Activated naive CD4-positive, alpha-beta T cell treated with anti-CD3 and anti-CD28 coated beads for 36 hours (primary cell): ENCODE results near the gene HDHD2. TPM values are rescaled to one million over a fixed set of nuclear protein-coding genes. Genes with fewer than 3 reads are reported as not detected.

ENCODE experiments used
- CTCF ChIA-PET: fragments of 350-600 bp; sonication (Branson Sonifier 250); formaldehyde crosslinking; loops from one replicate; lab custom pipeline; 2021; ENCODE audit warnings: antibody characterized with exemption; lab: Charles Lee
- DNase-seq: peaks from one replicate; pipeline ENCODE4 v3.0.0-alpha.2; 2020
- H3K27ac Mint-ChIP-seq: one replicate; pipeline ENCODE4 v1.8.0; 2021; ENCODE audit warnings: mild to moderate bottlenecking, mixed read lengths
- H3K27me3 Mint-ChIP-seq: one replicate; pipeline ENCODE4 v1.8.0; 2021; ENCODE audit warnings: low read depth, mixed read lengths
- H3K36me3 Mint-ChIP-seq: one replicate; pipeline ENCODE4 v1.8.0; 2021; ENCODE audit warnings: low read depth, mixed read lengths
- H3K4me1 Mint-ChIP-seq: one replicate; pipeline ENCODE4 v1.8.0; 2021; ENCODE audit warnings: low read depth, mixed read lengths
- H3K4me3 Mint-ChIP-seq: one replicate; pipeline ENCODE4 v1.8.0; 2021; ENCODE audit warnings: mild to moderate bottlenecking, moderate library complexity, mixed read lengths
- H3K9me3 Mint-ChIP-seq: one replicate; pipeline ENCODE4 v1.8.0; 2021; ENCODE audit warnings: mixed read lengths
- intact Hi-C: fragments of 100-400 bp; cut with micrococcal nuclease; formaldehyde crosslinking; loops from one replicate; pipeline ENCODE4 v1.15.1; 2023
- total RNA-seq, 2 experiments: library from RNA; stranded (reverse); gene quantifications; one replicate each; pipeline ENCODE4 v1.2.3, GENCODE V29; 2021

The HDHD2 gene
- total RNA-seq, 2 experiments from 2014 or later: 32.8 to 33.9 TPM

GRCh38 chr18:47100212-47100831 is 50.0 kb downstream of the HDHD2 start:
- Mint-ChIP-seq H3K27ac (no peak overlapping the region), H3K9me3 (no peaks in the 10 kb centered on the region), H3K36me3 (no peaks in the 10 kb centered on the region), H3K27me3 (no peaks in the 10 kb centered on the region), H3K4me1 (no peaks in the 10 kb centered on the region), H3K4me3 (no peak overlapping the region)
- intact Hi-C loops: loop anchor here (1.0 to 5.0 kb wide), 4 partner anchors 48 to 649 kb away; no protein-coding TSS in a partner anchor
- CTCF ChIA-PET: interaction anchor here (0.6 to 3.5 kb wide), 13 partner anchors 9 to 649 kb away, joined by 3 to 63 read pairs (median 4); no protein-coding TSS in a partner anchor
- DNase-seq: peak; percentile 83

GRCh38 chr18:47095810-47096209 is 54.5 kb downstream of the HDHD2 start:
- Mint-ChIP-seq H3K36me3 (no peaks in the 10 kb centered on the region), H3K27me3 (no peaks in the 10 kb centered on the region), H3K4me3 (no peak overlapping the region), H3K27ac (no peak overlapping the region), H3K9me3 (no peaks in the 10 kb centered on the region), H3K4me1 (no peaks in the 10 kb centered on the region)
- intact Hi-C loops: no loop called here
- DNase-seq: no peak
- CTCF ChIA-PET: interaction anchor here (1.0 kb wide), 1 partner anchor 109 kb away, joined by 4 read pairs; no protein-coding TSS in a partner anchor

DNA sequence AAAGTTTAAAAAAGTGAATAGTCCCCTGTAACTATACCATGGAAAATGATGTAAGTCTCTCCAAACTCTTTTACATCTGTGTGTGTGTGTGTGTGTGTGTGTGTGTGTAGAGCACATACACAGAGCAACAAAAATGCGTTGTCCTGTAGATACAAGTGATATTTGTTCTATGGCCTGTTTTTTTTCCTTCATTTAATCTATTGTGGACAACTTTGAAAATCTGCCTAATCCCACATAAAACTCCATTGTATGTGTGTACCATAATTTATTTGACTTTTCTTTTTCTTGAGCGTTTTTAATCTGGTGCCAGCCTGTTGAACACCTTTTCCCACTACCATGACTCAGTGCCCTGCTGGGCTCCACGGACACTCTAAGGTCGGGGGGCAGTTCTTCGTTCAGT is 62.6 kb downstream of the HDHD2 start:
- no peaks in the 10 kb centered on the region for H3K27me3 Mint-ChIP-seq
- H3K36me3 Mint-ChIP-seq: peaks cover 5% of the 10 kb centered on the region
- intact Hi-C loops: no loop called here
- no peaks in the 10 kb centered on the region for H3K4me1 Mint-ChIP-seq
- CTCF ChIA-PET: no interaction called here
- no peaks in the 10 kb centered on the region for H3K9me3 Mint-ChIP-seq
- H3K27ac Mint-ChIP-seq: no peak overlapping the region
- H3K4me3 Mint-ChIP-seq: no peak overlapping the region
- no peak for DNase-seq

DNA sequence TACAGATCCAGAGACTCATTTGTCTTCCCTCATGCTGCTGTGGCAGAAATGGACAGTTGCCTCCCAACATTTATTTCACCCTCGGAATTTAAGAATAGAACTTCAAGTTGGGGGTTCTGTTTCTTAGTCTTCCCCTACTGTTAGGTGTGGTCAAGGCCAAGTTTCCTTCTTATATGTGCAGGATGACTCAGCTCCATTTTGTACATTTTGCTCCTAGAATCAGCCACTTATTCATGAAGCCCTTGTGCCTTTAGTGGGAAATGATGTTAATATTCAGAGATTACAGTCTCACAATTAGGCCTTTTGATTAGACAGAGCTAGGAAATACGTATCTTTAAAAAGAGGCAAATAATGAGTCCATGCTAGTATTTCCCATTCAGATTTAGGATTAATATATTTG is 68.7 kb downstream of the HDHD2 start:
- intact Hi-C loops: no loop called here
- H3K9me3 Mint-ChIP-seq: no peaks in the 10 kb centered on the region
- H3K27me3 Mint-ChIP-seq: no peaks in the 10 kb centered on the region
- no peaks in the 10 kb centered on the region for H3K4me1 Mint-ChIP-seq
- H3K36me3 Mint-ChIP-seq: no peaks in the 10 kb centered on the region
- H3K27ac Mint-ChIP-seq: no peak overlapping the region
- DNase-seq: no peak
- H3K4me3 Mint-ChIP-seq: no peak overlapping the region
- CTCF ChIA-PET: no interaction called here

DNA sequence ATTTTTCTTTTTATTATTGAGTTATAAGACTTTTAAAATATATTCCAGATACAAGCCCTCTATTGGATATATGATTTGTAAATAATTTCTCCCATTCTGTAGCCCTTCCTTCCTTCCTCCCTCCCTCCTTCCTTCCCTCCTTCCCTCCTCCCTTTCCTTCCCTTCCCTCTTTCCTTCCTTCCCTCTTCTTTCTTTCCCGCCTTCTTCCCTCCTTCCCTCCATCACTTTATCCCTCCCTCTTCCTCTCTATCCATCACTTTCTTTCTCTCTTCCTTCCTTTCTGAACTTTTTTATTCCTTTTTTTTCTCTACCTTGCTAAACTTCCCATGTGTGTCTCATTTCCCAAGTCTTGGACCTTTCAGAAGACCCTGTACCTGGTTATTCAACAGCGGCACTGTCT is 69.4 kb downstream of the HDHD2 start:
- Mint-ChIP-seq H3K9me3 (no peaks in the 10 kb centered on the region), H3K4me3 (no peak overlapping the region), H3K27ac (no peak overlapping the region), H3K36me3 (no peaks in the 10 kb centered on the region), H3K27me3 (no peaks in the 10 kb centered on the region), H3K4me1 (no peaks in the 10 kb centered on the region)
- CTCF ChIA-PET: no interaction called here
- intact Hi-C loops: no loop called here
- no peak for DNase-seq

DNA sequence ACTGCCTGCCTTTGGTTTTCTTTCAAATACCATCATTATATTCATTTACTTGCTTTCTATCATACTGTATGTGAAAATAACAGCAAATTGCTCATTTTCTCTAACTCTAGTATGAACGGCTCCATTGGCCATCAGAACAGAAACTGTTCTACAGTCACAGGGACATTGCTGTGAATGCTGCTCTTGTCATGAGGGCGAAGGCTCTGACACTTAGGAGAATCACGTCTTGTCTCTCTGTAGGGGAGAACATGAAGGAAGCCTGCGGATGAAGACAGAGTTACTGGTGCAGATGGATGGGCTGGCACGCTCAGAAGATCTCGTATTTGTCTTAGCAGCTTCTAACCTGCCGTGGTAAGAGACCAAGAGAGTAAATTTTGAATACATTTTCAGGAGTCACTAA is 73.2 kb downstream of the HDHD2 start:
- H3K4me1 Mint-ChIP-seq: no peaks in the 10 kb centered on the region
- no peak for DNase-seq
- H3K27me3 Mint-ChIP-seq: no peaks in the 10 kb centered on the region
- H3K9me3 Mint-ChIP-seq: no peaks in the 10 kb centered on the region
- H3K4me3 Mint-ChIP-seq: no peak overlapping the region
- H3K27ac Mint-ChIP-seq: no peak overlapping the region
- intact Hi-C loops: no loop called here
- CTCF ChIA-PET: interaction anchor here (1.2 to 1.4 kb wide), 2 partner anchors 9 to 672 kb away, joined by 3 read pairs; no protein-coding TSS in a partner anchor
- H3K36me3 Mint-ChIP-seq: no peaks in the 10 kb centered on the region

DNA sequence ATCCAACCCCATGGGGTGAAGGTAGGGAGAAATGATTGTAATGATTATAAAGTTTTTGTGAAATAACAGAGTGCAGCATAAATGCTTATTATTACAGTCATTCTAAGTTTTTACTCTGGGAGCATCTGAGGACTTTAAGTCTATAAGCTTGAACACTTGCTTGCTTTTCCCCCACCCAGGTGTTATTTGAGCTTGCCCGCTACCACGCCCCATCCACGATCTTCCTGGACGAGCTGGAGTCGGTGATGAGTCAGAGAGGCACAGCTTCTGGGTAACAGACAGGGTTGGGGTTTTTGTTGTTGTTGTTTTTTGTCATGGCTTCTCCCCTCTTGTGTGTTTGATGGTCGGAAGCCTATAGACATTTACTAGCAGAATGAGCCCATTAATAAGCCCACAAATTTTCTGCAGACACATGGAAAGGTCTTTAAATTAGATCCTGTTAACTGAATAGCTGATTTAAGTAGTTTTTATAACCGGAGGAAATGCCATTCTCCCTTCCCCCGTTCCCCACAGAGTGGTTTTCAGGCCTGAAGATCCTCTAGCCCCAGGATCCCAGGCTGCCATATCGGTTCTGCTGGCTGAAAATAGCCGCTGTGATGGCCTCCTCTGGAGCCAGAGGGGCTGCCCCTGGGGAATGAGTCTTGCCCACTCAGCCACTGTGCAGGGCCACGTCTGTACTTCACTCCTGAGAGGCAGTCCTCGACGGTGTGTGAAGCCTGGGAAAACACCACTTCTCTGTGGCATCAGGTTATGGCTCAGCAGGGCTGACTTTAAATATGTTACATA is 75.0 kb downstream of the HDHD2 start:
- Mint-ChIP-seq H3K27me3 (no peaks in the 10 kb centered on the region), H3K4me3 (no peak overlapping the region), H3K4me1 (no peaks in the 10 kb centered on the region), H3K36me3 (no peaks in the 10 kb centered on the region), H3K9me3 (no peaks in the 10 kb centered on the region), H3K27ac (no peak overlapping the region)
- CTCF ChIA-PET: interaction anchor here (0.6 to 1.3 kb wide), 3 partner anchors 8 to 129 kb away, joined by 3 to 6 read pairs (median 4); no protein-coding TSS in a partner anchor
- intact Hi-C loops: no loop called here
- no peak for DNase-seq

DNA sequence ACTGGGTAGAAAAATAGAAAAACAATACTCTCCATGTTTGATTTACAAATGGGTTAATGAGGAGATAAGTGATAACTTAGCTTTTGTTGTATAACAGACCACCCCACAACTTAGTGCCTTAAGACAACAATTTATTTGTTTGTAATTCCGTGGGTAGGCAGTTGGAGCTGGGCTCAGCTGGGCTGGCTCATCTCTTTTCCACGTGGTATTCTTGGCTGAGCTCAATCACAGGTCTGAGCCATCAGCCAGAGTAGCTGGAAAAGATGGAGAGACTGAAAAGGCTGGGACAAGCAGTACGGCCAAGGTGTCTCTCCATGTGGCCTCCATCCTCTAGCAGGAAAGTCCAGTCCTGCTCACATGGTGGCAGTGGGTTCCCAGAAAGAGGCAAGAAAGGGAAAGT is 82.7 kb downstream of the HDHD2 start:
- CTCF ChIA-PET: interaction anchor here (1.0 kb wide), 1 partner anchor 10 kb away, joined by 3 read pairs; no protein-coding TSS in a partner anchor
- no peak for DNase-seq
- Mint-ChIP-seq H3K27me3 (no peaks in the 10 kb centered on the region), H3K27ac (no peak overlapping the region), H3K36me3 (no peaks in the 10 kb centered on the region), H3K4me1 (no peaks in the 10 kb centered on the region), H3K9me3 (no peaks in the 10 kb centered on the region), H3K4me3 (no peak overlapping the region)
- intact Hi-C loops: no loop called here

GRCh38 chr18:47063096-47063495 is 87.2 kb downstream of the HDHD2 start:
- Mint-ChIP-seq H3K4me1 (no peaks in the 10 kb centered on the region), H3K27me3 (no peaks in the 10 kb centered on the region), H3K36me3 (no peaks in the 10 kb centered on the region), H3K27ac (no peak overlapping the region), H3K9me3 (no peaks in the 10 kb centered on the region), H3K4me3 (no peak overlapping the region)
- no peak for DNase-seq
- intact Hi-C loops: no loop called here
- CTCF ChIA-PET: no interaction called here

DNA sequence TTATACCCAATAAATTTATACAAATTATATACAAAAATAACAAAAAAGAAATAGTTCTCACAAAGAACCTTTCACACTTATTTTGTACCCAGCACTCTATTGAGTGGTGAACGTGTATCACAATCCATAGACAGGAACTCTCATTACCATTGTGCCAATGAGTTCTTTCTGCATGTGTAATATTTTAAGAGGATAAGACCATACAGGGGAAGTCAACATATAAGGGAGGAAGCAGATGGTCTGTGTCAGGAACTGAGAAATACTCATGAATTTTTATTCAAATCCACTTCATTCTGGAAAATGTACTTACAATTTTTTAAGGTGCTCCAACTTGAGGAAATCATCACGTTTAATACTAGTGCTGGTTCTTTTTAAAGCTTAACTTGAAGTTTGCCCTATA is 87.8 kb downstream of the HDHD2 start:
- intact Hi-C loops: no loop called here
- Mint-ChIP-seq H3K27ac (no peak overlapping the region), H3K9me3 (no peaks in the 10 kb centered on the region), H3K4me1 (no peaks in the 10 kb centered on the region), H3K27me3 (no peaks in the 10 kb centered on the region), H3K4me3 (no peak overlapping the region), H3K36me3 (no peaks in the 10 kb centered on the region)
- DNase-seq: no peak
- CTCF ChIA-PET: interaction anchor here (1.2 kb wide), 1 partner anchor 11 kb away, joined by 3 read pairs; no protein-coding TSS in a partner anchor
